H9 (cell line): ENCODE results near the gene MICA. TPM values are rescaled to one million over a fixed set of nuclear protein-coding genes. Genes with fewer than 3 reads are reported as not detected.

Source experiments
- DNase-seq: peaks from one replicate; pipeline ENCODE4 v3.0.0-alpha.2; 2017
- H2AFZ ChIP-seq: one replicate; pipeline ENCODE4 v1.6.1; 2013; ENCODE audit warnings: mild to moderate bottlenecking, low read length, control low read depth, moderate library complexity
- H2AK5ac ChIP-seq: 2 replicates; pipeline ENCODE4 v1.6.1; 2013; ENCODE audit warnings: low read length, control low read depth, mixed read lengths; ENCODE audit not compliant: insufficient read length
- H2BK120ac ChIP-seq: one replicate; pipeline ENCODE4 v1.6.1; 2013; ENCODE audit warnings: low read depth, mild to moderate bottlenecking, low read length, control low read depth, inconsistent platforms; ENCODE audit not compliant: poor library complexity, severe bottlenecking
- H2BK12ac ChIP-seq: 2 replicates; pipeline ENCODE4 v1.6.1; 2013; ENCODE audit warnings: low read length, control low read depth, mixed read lengths, low read depth; ENCODE audit not compliant: insufficient read length
- H2BK15ac ChIP-seq: 2 replicates; pipeline ENCODE4 v1.6.1; 2013; ENCODE audit warnings: low read depth, low read length, control low read depth
- H2BK20ac ChIP-seq: one replicate; pipeline ENCODE4 v1.6.1; 2013; ENCODE audit warnings: low read depth, mild to moderate bottlenecking, low read length, control low read depth, inconsistent platforms; ENCODE audit not compliant: poor library complexity, severe bottlenecking
- H2BK5ac ChIP-seq: 2 replicates; pipeline ENCODE4 v1.6.1; 2013; ENCODE audit warnings: low read length, control low read depth, mixed read lengths; ENCODE audit not compliant: insufficient read length
- H3K14ac ChIP-seq: 2 replicates; pipeline ENCODE4 v1.6.1; 2013; ENCODE audit warnings: low read length, control low read depth; ENCODE audit not compliant: insufficient read depth
- H3K18ac ChIP-seq: 2 replicates; pipeline ENCODE4 v1.6.1; 2013; ENCODE audit warnings: low read depth, mild to moderate bottlenecking, mixed read lengths, low read length, control low read depth; ENCODE audit not compliant: insufficient read length
- H3K23ac ChIP-seq: 2 replicates; pipeline ENCODE4 v1.6.1; 2013; ENCODE audit warnings: low read length, control low read depth, mixed read lengths, low read depth; ENCODE audit not compliant: insufficient read length
- H3K23me2 ChIP-seq: 2 replicates; pipeline ENCODE4 v1.6.1; 2013; ENCODE audit warnings: low read depth, mild to moderate bottlenecking, mixed read lengths, low read length, control low read depth; ENCODE audit not compliant: insufficient read length, poor library complexity, severe bottlenecking
- H3K27ac ChIP-seq: 2 replicates; pipeline ENCODE4 v1.5.1; 2013; ENCODE audit warnings: low read length, control low read depth, mixed read lengths, low read depth; ENCODE audit not compliant: insufficient read length
- H3K27me3 ChIP-seq: 2 replicates; pipeline ENCODE4 v1.6.1; 2013; ENCODE audit warnings: low read length, control low read depth, inconsistent platforms; ENCODE audit not compliant: insufficient read depth
- H3K4ac ChIP-seq: 2 replicates; pipeline ENCODE4 v1.6.1; 2013; ENCODE audit warnings: low read depth, mild to moderate bottlenecking, control low read depth, inconsistent platforms, low read length, moderate library complexity
- H3K4me1 ChIP-seq: 2 replicates; pipeline ENCODE4 v1.6.1; 2013; ENCODE audit warnings: low read length, control low read depth, inconsistent platforms; ENCODE audit not compliant: insufficient read depth
- H3K4me2 ChIP-seq: 2 replicates; pipeline ENCODE4 v1.6.1; 2013; ENCODE audit warnings: low read length, control low read depth, mixed read lengths; ENCODE audit not compliant: insufficient read length, insufficient read depth
- H3K56ac ChIP-seq: 2 replicates; pipeline ENCODE4 v1.6.1; 2013; ENCODE audit warnings: low read depth, mild to moderate bottlenecking, mixed read lengths, low read length, control low read depth; ENCODE audit not compliant: insufficient read length
- H3K79me1 ChIP-seq: 2 replicates; pipeline ENCODE4 v1.6.1; 2013; ENCODE audit warnings: low read depth, mild to moderate bottlenecking, moderate library complexity, low read length, control low read depth, inconsistent platforms; ENCODE audit not compliant: insufficient read depth, poor library complexity, severe bottlenecking
- H3K79me2 ChIP-seq: 2 replicates; pipeline ENCODE4 v1.6.1; 2013; ENCODE audit warnings: low read length, control low read depth, inconsistent platforms; ENCODE audit not compliant: insufficient read depth
- H3K9ac ChIP-seq: 2 replicates; pipeline ENCODE4 v1.6.1; 2013; ENCODE audit warnings: low read length, control low read depth, mixed read lengths; ENCODE audit not compliant: insufficient read length; ENCODE audit errors: extremely low read depth
- H3K9me3 ChIP-seq: one replicate; pipeline ENCODE4 v1.6.1; 2013; ENCODE audit warnings: low read depth, low read length, inconsistent platforms; ENCODE audit not compliant: control insufficient read depth
- H3T11ph ChIP-seq: one replicate; pipeline ENCODE4 v1.6.1; 2013; ENCODE audit warnings: mild to moderate bottlenecking, low read length, control low read depth, inconsistent platforms
- H4K20me1 ChIP-seq: one replicate; pipeline ENCODE4 v1.6.1; 2013; ENCODE audit not compliant: control insufficient read depth, insufficient read length, insufficient read depth
- H4K5ac ChIP-seq: 2 replicates; pipeline ENCODE4 v1.6.1; 2013; ENCODE audit warnings: low read depth, mild to moderate bottlenecking, mixed read lengths, low read length, control low read depth; ENCODE audit not compliant: insufficient read length
- H4K8ac ChIP-seq: replicated peaks from 2 replicates; pipeline ENCODE4 v1.6.1; 2013; ENCODE audit warnings: low read length, control low read depth, mixed read lengths, low read depth; ENCODE audit not compliant: insufficient read length
- H4K91ac ChIP-seq: 2 replicates; pipeline ENCODE4 v1.6.1; 2013; ENCODE audit warnings: low read depth, mild to moderate bottlenecking, moderate library complexity, mixed read lengths, low read length, control low read depth; ENCODE audit not compliant: insufficient read length
- H3K27ac Mint-ChIP-seq, 3 experiments: 2 replicates in 2 of 3; 3 replicates in 1 of 3; pipeline ENCODE4 v1.8.0; 2020 to 2021; ENCODE audit warnings: mixed read lengths in 3 of 3, mild to moderate bottlenecking in 1 of 3, moderate library complexity in 1 of 3
- H3K27me3 Mint-ChIP-seq: 2 replicates; pipeline ENCODE4 v1.8.0; 2021; ENCODE audit warnings: low read depth, mild to moderate bottlenecking, moderate library complexity, mixed read lengths
- H3K36me3 Mint-ChIP-seq, 3 experiments: 2 replicates in 2 of 3; 3 replicates in 1 of 3; pipeline ENCODE4 v1.8.0; 2020 to 2021; ENCODE audit warnings: low read depth in 3 of 3, mixed read lengths in 3 of 3; ENCODE audit not compliant: insufficient read depth in 1 of 3
- H3K4me1 Mint-ChIP-seq, 2 experiments: 2 replicates each; pipeline ENCODE4 v1.8.0; 2020; ENCODE audit warnings: mixed read lengths in 2 of 2
- H3K4me3 Mint-ChIP-seq, 2 experiments: 2 replicates in 1 of 2; 3 replicates in 1 of 2; pipeline ENCODE4 v1.8.0; 2020 to 2021; ENCODE audit warnings: mild to moderate bottlenecking in 2 of 2, mixed read lengths in 2 of 2, moderate library complexity in 1 of 2
- H3K9me3 Mint-ChIP-seq, 2 experiments: 2 replicates in 1 of 2; 3 replicates in 1 of 2; pipeline ENCODE4 v1.8.0; 2020; ENCODE audit warnings: mild to moderate bottlenecking in 2 of 2, mixed read lengths in 2 of 2, moderate library complexity in 1 of 2
- WGBS: extraction: QIAGEN DNeasy Blood & Tissue Kit; methylation state at CpG from one replicate; pipeline ENCODE4 v1.1.7; 2013; ENCODE audit warnings: missing lambda C conversion rate, low lambda C conversion rate, mixed read lengths; ENCODE audit not compliant: insufficient read length; ENCODE audit errors: extremely low coverage; 5-methylcytosine and 5-hydroxymethylcytosine counted together
- total RNA-seq: library from RNA; stranded (reverse); gene quantifications from 2 replicates; pipeline ENCODE4 v1.2.1, GENCODE V29; 2021
- TF ChIP-seq, protein P1 (sequence below): fragments of 200-600 bp; sonication (generic); conservative IDR thresholded peaks from 3 replicates; pipeline ENCODE4 v1.8.0; 2021; ENCODE audit warnings: antibody characterized with exemption, mild to moderate bottlenecking

Gene MICA
- total RNA-seq, 1 experiment from 2014 or later: 8.5 TPM

DNA sequence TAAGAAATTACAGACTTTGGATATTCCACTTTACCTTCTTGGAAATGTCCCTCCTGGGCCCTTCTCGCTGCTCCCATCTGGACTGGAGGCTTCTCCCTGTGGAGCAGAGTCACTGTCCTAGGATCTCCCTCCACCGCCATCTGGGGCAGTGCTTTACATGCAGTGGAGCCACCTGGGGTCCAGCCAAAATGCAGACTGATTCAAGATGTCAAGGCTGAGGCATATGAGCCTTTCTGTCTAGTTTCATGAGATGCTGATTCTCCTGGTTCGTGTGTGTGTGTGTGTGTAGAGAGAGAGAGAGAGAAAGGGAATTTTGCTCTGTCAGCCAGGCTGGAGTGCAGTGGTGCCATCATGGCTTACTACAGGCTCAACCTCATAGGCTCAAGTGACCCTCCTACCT is 14.9 kb downstream of the MICA start:
- Histone ChIP-seq H3K27ac (no peak overlapping the region), H3K79me2 (no peaks in the 10 kb centered on the region), H3K14ac (no peak overlapping the region), H3K9ac (no peak overlapping the region), H2AFZ (no peak overlapping the region), H2BK12ac (no peak overlapping the region), H3K4ac (no peak overlapping the region), H3K9me3 (no peaks in the 10 kb centered on the region), H3K18ac (no peak overlapping the region), H3K56ac (no peak overlapping the region), H3K23ac (no peak overlapping the region), H2BK20ac (no peak overlapping the region), H4K20me1 (no peaks in the 10 kb centered on the region), H2BK120ac (no peak overlapping the region), H3K4me2 (no peak overlapping the region), H3K27me3 (no peaks in the 10 kb centered on the region), H2BK15ac (no peak overlapping the region), H3T11ph (no peak overlapping the region), H3K23me2 (no peaks in the 10 kb centered on the region), H2AK5ac (no peak overlapping the region), H3K4me1 (no peaks in the 10 kb centered on the region), H3K79me1 (peaks cover 3% of the 10 kb centered on the region), H2BK5ac (no peak overlapping the region), H4K8ac (no peak overlapping the region), H4K5ac (no peak overlapping the region), H4K91ac (no peak overlapping the region)
- WGBS: no CpG with 5 or more reads among the region's 3 CpGs
- DNase-seq: no peak
- H3K9me3 Mint-ChIP-seq: no peaks in the 10 kb centered on the region; a peak in 1 of 5 replicates
- H3K27ac Mint-ChIP-seq: no peak overlapping the region
- TF ChIP-seq, protein P1, sequence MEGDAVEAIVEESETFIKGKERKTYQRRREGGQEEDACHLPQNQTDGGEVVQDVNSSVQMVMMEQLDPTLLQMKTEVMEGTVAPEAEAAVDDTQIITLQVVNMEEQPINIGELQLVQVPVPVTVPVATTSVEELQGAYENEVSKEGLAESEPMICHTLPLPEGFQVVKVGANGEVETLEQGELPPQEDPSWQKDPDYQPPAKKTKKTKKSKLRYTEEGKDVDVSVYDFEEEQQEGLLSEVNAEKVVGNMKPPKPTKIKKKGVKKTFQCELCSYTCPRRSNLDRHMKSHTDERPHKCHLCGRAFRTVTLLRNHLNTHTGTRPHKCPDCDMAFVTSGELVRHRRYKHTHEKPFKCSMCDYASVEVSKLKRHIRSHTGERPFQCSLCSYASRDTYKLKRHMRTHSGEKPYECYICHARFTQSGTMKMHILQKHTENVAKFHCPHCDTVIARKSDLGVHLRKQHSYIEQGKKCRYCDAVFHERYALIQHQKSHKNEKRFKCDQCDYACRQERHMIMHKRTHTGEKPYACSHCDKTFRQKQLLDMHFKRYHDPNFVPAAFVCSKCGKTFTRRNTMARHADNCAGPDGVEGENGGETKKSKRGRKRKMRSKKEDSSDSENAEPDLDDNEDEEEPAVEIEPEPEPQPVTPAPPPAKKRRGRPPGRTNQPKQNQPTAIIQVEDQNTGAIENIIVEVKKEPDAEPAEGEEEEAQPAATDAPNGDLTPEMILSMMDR: no peak
- H3K27me3 Mint-ChIP-seq: peaks cover 1% of the 10 kb centered on the region
- peaks cover 3% of the 10 kb centered on the region in 2 experiments; a peak in 1 of 4 replicates for H3K4me1 Mint-ChIP-seq
- H3K4me3 Mint-ChIP-seq: no peak overlapping the region
- H3K36me3 Mint-ChIP-seq: peaks cover 14 to 23% (median 19%) of the 10 kb centered on the region in 3 experiments
